Measurements from ENCODE around the gene NUCKS1. TPM values are rescaled to one million over a fixed set of nuclear protein-coding genes. Genes with fewer than 3 reads are reported as not detected.

Gene NUCKS1
- total and polyA plus RNA-seq, 2 of the 13 experiments (the other 11 are each of a cell fraction or from before 2014, with no cell fraction given): 35.5 to 117 TPM

- POLR2A ChIA-PET: interaction anchor here (0.9 to 1.2 kb wide), 3 partner anchors 12 to 38 kb away, joined by 3 to 5 read pairs (median 3); no protein-coding TSS in a partner anchor
- in situ Hi-C loops (cut with HindIII; ENCODE audit: extremely low pct_ligation_motif_present, low pct_unique_long_range_greater_than_20kb): no loop called here
- ATAC-seq: peak; percentile 88
- Histone ChIP-seq H3K27ac (ENCODE audit: extremely low read length, insufficient read depth, low read length) (peak overlapping the region; percentile 47), H3K79me2 (ENCODE audit: insufficient read depth, low read length) (peaks cover 19% of the 10 kb centered on the region), H3K4me2 (ENCODE audit: low read depth, low read length) (peak overlapping the region; percentile 10), H3K4me1 (ENCODE audit: insufficient read depth, low read length) (peaks cover 57% of the 10 kb centered on the region), H3K36me3 (replicated peaks in 1 of 2; ENCODE audit: control insufficient read depth in 1 of 2, insufficient read depth in 2 of 2, low read length in 2 of 2) (peaks cover 3 to 32% of the 10 kb centered on the region in 2 experiments; a peak in 3 of 5 replicates), H4K20me1 (ENCODE audit: insufficient read depth, low read length) (peaks cover 2% of the 10 kb centered on the region; the same call in 1 of the 2 replicates), H3K9ac (ENCODE audit: insufficient read depth, low read depth, low read length) (no peak overlapping the region), H3K9me3 (ENCODE audit: low read length) (no peaks in the 10 kb centered on the region), H3K27me3 (ENCODE audit: control insufficient read depth in 1 of 2, insufficient read depth in 2 of 2, low read length in 2 of 2) (no peaks in the 10 kb centered on the region), H3K4me3 (replicated peaks in 1 of 3; ENCODE audit: insufficient read depth in 1 of 3, low read depth in 2 of 3, low read length in 3 of 3) (no peak overlapping the region), H2AFZ (ENCODE audit: low read length) (no peak overlapping the region)
- 40% methylated on average over 4 of the region's 4 CpGs for WGBS (ENCODE audit: low lambda C conversion rate)
- intact Hi-C loops (cut with micrococcal nuclease; ENCODE audit: unreplicated experiment): no loop called here
- peak; percentile 75 for DNase-seq (ENCODE audit: low spot score)
- peak; percentile 50 for FAIRE-seq
- no TSS peak for BruUV-seq (replicated peaks)
- CTCF ChIA-PET (ENCODE audit: low intra/inter-chr PET ratio, low total read pairs): no interaction called here
- no peak for TF ChIP-seq LBX2 (CRISPR knock-in tag; IDR thresholded peaks at IDR 0.05; ENCODE audit: borderline replicate concordance)
- TF ChIP-seq BCL6 (CRISPR knock-in tag; IDR thresholded peaks at IDR 0.05): 0 out of 2 replicates have a peak, but pooled peaks have one; percentile 49
- TF ChIP-seq DBP (CRISPR knock-in tag; IDR thresholded peaks at IDR 0.05; ENCODE audit: not compliant biosample characterization): no peak
- TF ChIP-seq ZNF329 (CRISPR knock-in tag; IDR thresholded peaks at IDR 0.05; ENCODE audit: low read depth): no peak
- no peak for TF ChIP-seq ZNF446 (CRISPR knock-in tag; IDR thresholded peaks at IDR 0.05)
- TF ChIP-seq ZNF3 (CRISPR knock-in tag; IDR thresholded peaks at IDR 0.05): peak; percentile 48; the same call in 1 of the 2 replicates
- TF ChIP-seq NR1H2 (CRISPR knock-in tag; IDR thresholded peaks at IDR 0.05; ENCODE audit: borderline replicate concordance, low read depth): no peak
- TF ChIP-seq NCOR1 (IDR thresholded peaks at IDR 0.05; ENCODE audit: borderline replicate concordance, low read length): peak; percentile 68
- TF ChIP-seq ZNF672 (CRISPR knock-in tag; IDR thresholded peaks at IDR 0.05): no peak
- no peak for TF ChIP-seq ZNF766 (CRISPR knock-in tag; IDR thresholded peaks at IDR 0.05; ENCODE audit: borderline replicate concordance)
- no peak for TF ChIP-seq U2AF1 (optimal IDR thresholded peaks at IDR 0.05; ENCODE audit: low read depth, low read length)
- no peak for TF ChIP-seq ZBTB14 (CRISPR knock-in tag; IDR thresholded peaks at IDR 0.05)
- TF ChIP-seq, protein P1, sequence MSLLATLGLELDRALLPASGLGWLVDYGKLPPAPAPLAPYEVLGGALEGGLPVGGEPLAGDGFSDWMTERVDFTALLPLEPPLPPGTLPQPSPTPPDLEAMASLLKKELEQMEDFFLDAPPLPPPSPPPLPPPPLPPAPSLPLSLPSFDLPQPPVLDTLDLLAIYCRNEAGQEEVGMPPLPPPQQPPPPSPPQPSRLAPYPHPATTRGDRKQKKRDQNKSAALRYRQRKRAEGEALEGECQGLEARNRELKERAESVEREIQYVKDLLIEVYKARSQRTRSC (CRISPR knock-in tag; IDR thresholded peaks at IDR 0.05; ENCODE audit: low read depth): no peak
- no peak for TF ChIP-seq NFYC (CRISPR knock-in tag; IDR thresholded peaks at IDR 0.05)
- no peak for TF ChIP-seq ZNF136 (CRISPR knock-in tag; IDR thresholded peaks at IDR 0.05; ENCODE audit: low read depth)
- no peak for TF ChIP-seq BATF2 (CRISPR knock-in tag; IDR thresholded peaks at IDR 0.05)
- no peak for TF ChIP-seq TAF15 (IDR thresholded peaks at IDR 0.05; ENCODE audit: low read depth, low read length, poor library complexity, severe bottlenecking)
- TF ChIP-seq SALL2 (CRISPR knock-in tag; IDR thresholded peaks at IDR 0.05): no peak
- TF ChIP-seq HNF4G (IDR thresholded peaks at IDR 0.05; ENCODE audit: borderline replicate concordance, low read depth, low read length): 0 out of 2 replicates have a peak, but pooled peaks have one; percentile 18
- no peak for TF ChIP-seq HNF4G (CRISPR knock-in tag; IDR thresholded peaks at IDR 0.05; ENCODE audit: borderline replicate concordance, low read depth)
- peak; percentile 38 for TF ChIP-seq MED1 (CRISPR knock-in tag; IDR thresholded peaks at IDR 0.05)
- no peak for TF ChIP-seq CBX5 (CRISPR knock-in tag; IDR thresholded peaks at IDR 0.05; ENCODE audit: borderline replicate concordance)
- TF ChIP-seq MEIS2 (CRISPR knock-in tag; IDR thresholded peaks at IDR 0.05): no peak
Observed at GRCh38 chr1:205726619-205727125, 23.3 kb downstream of the NUCKS1 start.

Measured in HepG2 (cell line).